A673 (cell line): ENCODE results near the gene CTLA4.

ENCODE experiments used
- CTCF ChIP-seq: fragments of 300-800, 200-600 bp; sonication (generic); conservative IDR thresholded peaks from 2 replicates; pipeline ENCODE4 v1.5.1; 2017; ENCODE audit warnings: low read depth, mild to moderate bottlenecking, antibody characterized with exemption, low read length, moderate library complexity, mixed read lengths
- EZH2 ChIP-seq: fragments of 200-600 bp; sonication (generic); IDR thresholded peaks from 2 replicates; pipeline ENCODE4 v1.6.1; 2017; ENCODE audit warnings: borderline replicate concordance, low read depth, mild to moderate bottlenecking, mixed read lengths, antibody characterized with exemption, low read length; ENCODE audit not compliant: poor library complexity, severe bottlenecking

GRCh38 chr2:203882551-203882950 is 15.0 kb downstream of the CTLA4 start:
- TF ChIP-seq CTCF, result no peak
- TF ChIP-seq EZH2, result no peak
